CD4-positive, alpha-beta T cell treated with Interleukin-6 at 100 ng/mL for 8 hours (primary cell): ENCODE results near the gene REM1.
"Not testable (repeated sequence)": the region's sequence is repeated elsewhere in the genome, so short reads cannot be mapped to it uniquely, and the experiment has no call there.

Experiments used
- DNase-seq: peaks from one replicate; pipeline ENCODE4 v3.0.0-alpha.2; 2020; ENCODE audit warnings: mixed read lengths, low spot score

Gene REM1

GRCh38 chr20:31485450-31486339 lies 10.6 kb downstream of the REM1 start:
- DNase-seq, result no peak

DNA sequence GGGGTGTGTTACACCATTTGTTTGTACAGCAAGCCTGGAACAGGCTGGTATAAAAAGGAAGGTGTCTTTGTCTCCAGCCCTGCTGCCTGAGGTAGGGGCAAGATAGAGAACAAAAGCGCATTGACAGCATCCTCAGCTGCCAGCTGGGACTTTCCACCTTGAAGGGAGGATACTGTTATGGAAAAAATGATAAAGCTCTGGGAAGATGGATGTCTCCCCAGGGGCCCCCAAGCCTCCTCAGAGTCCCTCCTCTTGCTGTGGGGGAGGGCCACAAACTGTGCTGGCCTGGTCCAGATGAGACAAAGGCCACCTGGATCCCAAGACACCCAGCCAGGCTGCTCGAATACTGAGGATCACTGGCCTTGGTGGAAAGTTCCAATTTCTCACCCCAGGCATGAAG lies 13.0 kb downstream of the REM1 start:
- no peak for DNase-seq

DNA sequence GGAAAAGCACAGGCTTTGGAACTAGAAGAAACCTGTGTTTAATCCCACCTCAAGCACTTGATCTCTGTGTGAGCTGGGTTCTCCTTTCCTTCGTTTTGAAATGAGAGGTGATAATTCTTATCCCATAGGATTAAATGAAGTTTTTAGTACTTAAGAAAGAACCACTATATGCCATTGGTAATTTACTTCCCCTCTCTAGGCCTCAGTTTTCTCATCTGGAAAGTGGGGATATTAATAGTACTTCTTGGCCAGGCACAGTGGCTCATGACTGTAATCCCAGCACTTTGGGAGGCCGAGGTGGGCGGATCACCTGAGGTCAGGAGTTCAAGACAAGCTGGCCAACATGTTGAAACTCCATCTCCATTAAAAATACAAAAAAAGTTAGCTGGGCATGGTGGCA lies 14.1 kb downstream of the REM1 start:
- no peak for DNase-seq

DNA sequence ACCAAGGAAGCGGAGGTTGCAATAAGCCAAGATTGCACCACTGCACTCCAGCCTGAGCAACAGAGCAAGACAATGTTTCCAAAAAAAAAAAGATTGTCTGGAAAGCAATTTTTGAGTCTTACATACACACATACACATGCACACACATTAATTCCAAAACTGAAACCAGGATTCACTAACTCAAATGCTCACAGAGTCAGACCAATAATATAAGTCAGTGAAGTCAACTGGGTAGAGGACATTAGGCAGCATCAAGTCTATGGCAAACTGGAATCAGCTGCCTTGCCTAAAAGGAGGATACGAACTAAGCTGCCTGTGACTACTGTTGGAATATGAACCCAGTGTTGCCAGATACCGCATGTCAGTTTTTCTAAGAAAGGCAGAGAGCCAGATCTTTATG lies 15.7 kb downstream of the REM1 start:
- DNase-seq, result no peak

- no peak for DNase-seq
These were observed 19.0 kb downstream of the REM1 start for GRCh38 chr20:31494131-31494530.

GRCh38 chr20:31496761-31497295 lies 21.7 kb downstream of the REM1 start:
- no peak for DNase-seq

DNA sequence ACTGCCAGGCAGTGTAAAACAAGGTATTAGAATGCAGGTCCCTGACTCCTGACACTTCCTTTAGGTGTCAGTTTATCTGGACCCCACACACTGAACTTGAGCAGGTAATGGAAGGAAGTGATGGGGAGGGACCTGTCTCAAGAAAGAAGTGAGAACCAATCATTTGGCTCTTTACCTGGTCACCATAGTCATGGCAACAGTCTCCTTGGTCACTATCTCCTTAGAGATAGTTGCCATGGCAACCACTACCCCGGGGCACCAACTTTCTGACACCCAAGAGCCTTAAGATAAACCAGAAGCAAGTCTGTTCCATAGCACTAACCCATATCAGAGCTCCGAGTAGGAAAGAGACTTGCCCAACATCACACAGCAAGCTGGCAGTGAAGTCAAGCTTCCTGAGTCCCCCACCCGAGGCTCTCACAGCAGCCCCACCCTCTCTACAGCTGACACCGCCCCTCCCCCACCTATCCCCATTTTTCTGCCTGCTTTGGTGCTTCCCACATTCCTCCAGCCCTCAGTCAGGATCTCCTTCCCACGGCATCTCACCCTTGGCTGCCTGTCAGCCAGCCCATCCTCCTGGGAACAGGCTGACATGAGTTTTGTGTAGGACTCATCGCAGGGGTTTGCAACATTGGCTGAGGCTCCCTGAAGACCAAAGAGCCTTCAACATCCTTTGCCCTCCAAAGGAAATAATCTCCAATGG lies 22.9 kb downstream of the REM1 start:
- no peak for DNase-seq

DNA sequence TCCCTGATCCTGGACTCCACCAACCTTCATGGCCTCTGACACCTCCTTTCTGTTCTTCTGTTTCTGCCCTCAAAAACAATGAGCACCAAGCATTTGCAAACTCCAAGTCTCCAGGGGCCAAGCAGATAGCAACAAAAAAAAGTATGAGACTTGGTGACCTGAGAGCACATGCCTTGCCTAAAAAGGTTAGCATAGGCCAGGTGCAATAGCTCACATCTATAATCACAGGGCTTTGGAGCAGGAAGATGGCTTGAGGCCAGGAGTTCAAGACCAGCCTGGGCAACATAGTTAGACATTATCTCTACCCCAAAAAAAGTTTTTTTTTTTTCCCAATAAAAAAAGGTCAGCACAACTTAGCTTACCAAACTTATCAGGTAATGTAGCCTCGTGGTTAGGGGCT lies 25.4 kb downstream of the REM1 start:
- DNase-seq, result no peak

GRCh38 chr20:31502884-31503673 lies 28.0 kb downstream of the REM1 start:
- DNase-seq, result peak; percentile 71

DNA sequence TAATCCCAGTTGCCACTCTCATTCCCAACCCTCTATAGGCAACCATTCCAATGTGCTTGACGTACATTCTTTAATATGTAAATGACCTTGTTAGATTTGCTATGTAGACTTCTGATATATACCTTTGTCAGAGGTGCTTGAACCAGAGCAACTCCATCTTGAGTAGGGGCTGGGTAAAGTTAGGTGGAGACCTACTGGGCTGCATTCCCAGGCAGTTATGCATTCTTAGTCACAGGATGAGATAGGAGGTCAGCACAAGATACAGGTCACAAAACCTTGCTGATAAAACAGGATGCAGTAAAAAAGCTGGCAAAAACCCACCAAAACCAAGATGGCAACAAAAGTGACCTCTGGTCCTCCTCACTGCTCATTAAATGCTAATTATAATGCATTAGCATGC lies 30.8 kb downstream of the REM1 start:
- DNase-seq, result no peak

- DNase-seq, result no peak
These were observed 33.6 kb downstream of the REM1 start for GRCh38 chr20:31508517-31509244.

DNA sequence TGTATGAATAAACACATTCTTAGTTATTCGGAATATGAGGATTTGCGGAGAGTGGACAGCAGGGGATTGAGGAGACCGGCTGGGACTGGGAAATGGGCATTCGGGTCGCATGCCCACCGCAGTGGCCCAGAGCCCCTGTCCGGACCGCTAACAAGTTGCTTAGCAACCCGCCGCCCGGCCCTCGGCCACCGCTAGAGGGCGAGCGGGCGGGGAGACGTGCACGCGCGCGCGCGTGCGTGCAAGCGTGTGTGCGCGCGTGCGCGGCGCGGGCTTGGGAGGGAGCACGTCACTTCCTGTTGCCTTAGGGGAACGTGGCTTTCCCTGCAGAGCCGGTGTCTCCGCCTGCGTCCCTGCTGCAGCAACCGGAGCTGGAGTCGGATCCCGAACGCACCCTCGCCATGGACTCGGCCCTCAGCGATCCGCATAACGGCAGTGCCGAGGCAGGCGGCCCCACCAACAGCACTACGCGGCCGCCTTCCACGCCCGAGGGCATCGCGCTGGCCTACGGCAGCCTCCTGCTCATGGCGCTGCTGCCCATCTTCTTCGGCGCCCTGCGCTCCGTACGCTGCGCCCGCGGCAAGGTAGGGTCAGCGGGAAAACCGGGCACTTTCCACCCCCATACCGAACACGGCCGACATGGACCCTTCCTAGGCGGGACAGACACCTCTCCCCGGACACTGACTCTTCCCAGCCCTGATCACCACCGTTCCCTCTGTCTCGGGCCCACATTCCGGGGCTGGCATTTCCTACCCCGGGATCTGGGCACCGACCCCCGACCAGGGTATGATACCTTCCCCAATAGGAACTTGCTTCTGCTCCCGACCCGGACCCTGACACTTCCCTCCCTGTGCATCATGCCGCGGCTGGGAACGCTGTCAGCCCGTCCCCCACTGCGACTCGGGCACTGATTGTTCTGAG lies 39.3 kb downstream of the REM1 start, which contains the start of gene HM13:
Gene HM13, plus strand, starts transcription at position 289 of the 918 bp plus-strand sequence. Its CDS starts 110 bp downstream, at position 399.
- DNase-seq, result peak; percentile 86

- no peak for DNase-seq
These were observed 40.1 kb downstream of the REM1 start for GRCh38 chr20:31515072-31515774.

GRCh38 chr20:31515775-31516107 lies 40.7 kb downstream of the REM1 start:
- DNase-seq, result no peak

GRCh38 chr20:31516166-31516565 lies 41.1 kb downstream of the REM1 start:
- DNase-seq, result no peak

DNA sequence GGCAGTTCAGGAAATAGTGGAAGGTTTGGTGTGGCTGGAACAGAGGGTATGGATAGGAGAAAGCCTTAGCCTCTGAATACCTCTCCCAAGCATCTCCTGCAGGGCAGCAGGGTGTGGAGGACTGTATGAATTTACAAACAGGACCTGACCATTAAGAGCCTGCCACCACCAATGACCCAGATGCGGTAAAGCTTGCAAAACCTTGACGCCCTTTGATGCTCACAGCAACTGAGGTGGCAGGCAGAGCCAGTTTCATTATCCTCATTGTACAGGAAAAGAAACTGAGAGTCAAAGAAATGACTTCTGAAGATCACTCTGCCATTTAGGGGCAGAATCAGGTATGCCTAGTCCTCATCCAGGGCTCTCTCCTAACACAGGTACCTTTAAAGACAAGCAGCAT lies 41.6 kb downstream of the REM1 start:
- DNase-seq, result no peak

GRCh38 chr20:31517373-31517772 lies 42.3 kb downstream of the REM1 start:
- no peak for DNase-seq

GRCh38 chr20:31521267-31521666 lies 46.2 kb downstream of the REM1 start:
- not testable (repeated sequence) for DNase-seq

GRCh38 chr20:31522731-31523130 lies 47.6 kb downstream of the REM1 start:
- no peak for DNase-seq
